Measurements from ENCODE around the gene NPFFR2.

DNA sequence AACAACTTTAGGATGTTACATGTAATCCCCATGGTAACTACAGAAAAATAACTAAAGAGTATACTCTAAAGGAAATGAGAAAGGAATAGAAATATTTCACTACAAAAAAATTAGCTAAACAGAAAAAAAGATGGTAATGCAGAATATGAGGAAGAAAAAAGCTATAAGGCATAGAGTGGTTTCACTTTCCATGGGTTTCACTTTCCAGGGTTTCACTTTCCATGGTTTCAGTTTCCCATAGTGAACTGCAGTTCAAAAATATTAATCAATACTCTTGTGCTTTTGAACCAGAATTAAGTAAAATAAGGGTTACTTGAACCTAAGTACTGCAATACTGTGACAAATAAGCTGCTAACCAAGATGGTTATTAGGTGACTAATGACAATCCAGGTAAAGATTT, 42.0 kb downstream of the NPFFR2 start:
- TF ChIP-seq, protein P1, sequence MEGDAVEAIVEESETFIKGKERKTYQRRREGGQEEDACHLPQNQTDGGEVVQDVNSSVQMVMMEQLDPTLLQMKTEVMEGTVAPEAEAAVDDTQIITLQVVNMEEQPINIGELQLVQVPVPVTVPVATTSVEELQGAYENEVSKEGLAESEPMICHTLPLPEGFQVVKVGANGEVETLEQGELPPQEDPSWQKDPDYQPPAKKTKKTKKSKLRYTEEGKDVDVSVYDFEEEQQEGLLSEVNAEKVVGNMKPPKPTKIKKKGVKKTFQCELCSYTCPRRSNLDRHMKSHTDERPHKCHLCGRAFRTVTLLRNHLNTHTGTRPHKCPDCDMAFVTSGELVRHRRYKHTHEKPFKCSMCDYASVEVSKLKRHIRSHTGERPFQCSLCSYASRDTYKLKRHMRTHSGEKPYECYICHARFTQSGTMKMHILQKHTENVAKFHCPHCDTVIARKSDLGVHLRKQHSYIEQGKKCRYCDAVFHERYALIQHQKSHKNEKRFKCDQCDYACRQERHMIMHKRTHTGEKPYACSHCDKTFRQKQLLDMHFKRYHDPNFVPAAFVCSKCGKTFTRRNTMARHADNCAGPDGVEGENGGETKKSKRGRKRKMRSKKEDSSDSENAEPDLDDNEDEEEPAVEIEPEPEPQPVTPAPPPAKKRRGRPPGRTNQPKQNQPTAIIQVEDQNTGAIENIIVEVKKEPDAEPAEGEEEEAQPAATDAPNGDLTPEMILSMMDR (IDR thresholded peaks at IDR 0.05; ENCODE audit: insufficient read depth, low read length), result no peak
- TF ChIP-seq GABPA (IDR thresholded peaks at IDR 0.05; ENCODE audit: low read depth), result no peak
- TF ChIP-seq, protein P2, sequence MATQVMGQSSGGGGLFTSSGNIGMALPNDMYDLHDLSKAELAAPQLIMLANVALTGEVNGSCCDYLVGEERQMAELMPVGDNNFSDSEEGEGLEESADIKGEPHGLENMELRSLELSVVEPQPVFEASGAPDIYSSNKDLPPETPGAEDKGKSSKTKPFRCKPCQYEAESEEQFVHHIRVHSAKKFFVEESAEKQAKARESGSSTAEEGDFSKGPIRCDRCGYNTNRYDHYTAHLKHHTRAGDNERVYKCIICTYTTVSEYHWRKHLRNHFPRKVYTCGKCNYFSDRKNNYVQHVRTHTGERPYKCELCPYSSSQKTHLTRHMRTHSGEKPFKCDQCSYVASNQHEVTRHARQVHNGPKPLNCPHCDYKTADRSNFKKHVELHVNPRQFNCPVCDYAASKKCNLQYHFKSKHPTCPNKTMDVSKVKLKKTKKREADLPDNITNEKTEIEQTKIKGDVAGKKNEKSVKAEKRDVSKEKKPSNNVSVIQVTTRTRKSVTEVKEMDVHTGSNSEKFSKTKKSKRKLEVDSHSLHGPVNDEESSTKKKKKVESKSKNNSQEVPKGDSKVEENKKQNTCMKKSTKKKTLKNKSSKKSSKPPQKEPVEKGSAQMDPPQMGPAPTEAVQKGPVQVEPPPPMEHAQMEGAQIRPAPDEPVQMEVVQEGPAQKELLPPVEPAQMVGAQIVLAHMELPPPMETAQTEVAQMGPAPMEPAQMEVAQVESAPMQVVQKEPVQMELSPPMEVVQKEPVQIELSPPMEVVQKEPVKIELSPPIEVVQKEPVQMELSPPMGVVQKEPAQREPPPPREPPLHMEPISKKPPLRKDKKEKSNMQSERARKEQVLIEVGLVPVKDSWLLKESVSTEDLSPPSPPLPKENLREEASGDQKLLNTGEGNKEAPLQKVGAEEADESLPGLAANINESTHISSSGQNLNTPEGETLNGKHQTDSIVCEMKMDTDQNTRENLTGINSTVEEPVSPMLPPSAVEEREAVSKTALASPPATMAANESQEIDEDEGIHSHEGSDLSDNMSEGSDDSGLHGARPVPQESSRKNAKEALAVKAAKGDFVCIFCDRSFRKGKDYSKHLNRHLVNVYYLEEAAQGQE (IDR thresholded peaks at IDR 0.05; ENCODE audit: insufficient replicate concordance, low read depth), result no peak

All from HL-60 (cell line).